ENCODE results near the gene SPTAN1.

SPTAN1 gene

GRCh38 chr9:128600099-128600498, 47.7 kb downstream of the SPTAN1 start:
- DNase-seq (ENCODE audit: low read depth), result no peak

- no peak for DNase-seq (ENCODE audit: low read depth)
Measured at GRCh38 chr9:128603697-128604096, 51.3 kb downstream of the SPTAN1 start.

- peak; percentile 40 for DNase-seq (ENCODE audit: low read depth)
Measured at GRCh38 chr9:128607642-128608350, 55.4 kb downstream of the SPTAN1 start.

- no peak for DNase-seq (ENCODE audit: low read depth)
Measured at GRCh38 chr9:128610897-128611296, 58.5 kb downstream of the SPTAN1 start.

- DNase-seq (ENCODE audit: low read depth), result no peak
Measured at GRCh38 chr9:128611600-128612394, 59.4 kb downstream of the SPTAN1 start.

GRCh38 chr9:128614728-128615127, 62.3 kb downstream of the SPTAN1 start:
- DNase-seq (ENCODE audit: low read depth), result no peak

GRCh38 chr9:128615571-128615970, 63.2 kb downstream of the SPTAN1 start:
- DNase-seq (ENCODE audit: low read depth), result no peak

- no peak for DNase-seq (ENCODE audit: low read depth)
Measured at GRCh38 chr9:128617943-128618342, 65.6 kb downstream of the SPTAN1 start.

- DNase-seq (ENCODE audit: low read depth), result no peak
Measured at GRCh38 chr9:128619127-128619526, 66.7 kb downstream of the SPTAN1 start.

- no peak for DNase-seq (ENCODE audit: low read depth)
Measured at GRCh38 chr9:128619779-128620178, 67.4 kb downstream of the SPTAN1 start.

GRCh38 chr9:128621730-128622455, 69.5 kb downstream of the SPTAN1 start:
- no peak for DNase-seq (ENCODE audit: low read depth)

GRCh38 chr9:128624566-128624965, 72.2 kb downstream of the SPTAN1 start:
- no peak for DNase-seq (ENCODE audit: low read depth)

- no peak for DNase-seq (ENCODE audit: low read depth)
Measured at GRCh38 chr9:128625391-128626146, 73.2 kb downstream of the SPTAN1 start.

- no peak for DNase-seq (ENCODE audit: low read depth)
Measured at GRCh38 chr9:128626181-128626580, 73.8 kb downstream of the SPTAN1 start.

GRCh38 chr9:128627127-128627715, 74.8 kb downstream of the SPTAN1 start:
- DNase-seq (ENCODE audit: low read depth), result no peak

- no peak for DNase-seq (ENCODE audit: low read depth)
Measured at GRCh38 chr9:128627906-128628305, 75.5 kb downstream of the SPTAN1 start.

- DNase-seq (ENCODE audit: low read depth), result no peak
Measured at GRCh38 chr9:128628471-128629048, 76.2 kb downstream of the SPTAN1 start.

GRCh38 chr9:128629136-128629535, 76.7 kb downstream of the SPTAN1 start:
- DNase-seq (ENCODE audit: low read depth), result no peak

GRCh38 chr9:128629852-128630545, 77.6 kb downstream of the SPTAN1 start:
- no peak for DNase-seq (ENCODE audit: low read depth)

- no peak for DNase-seq (ENCODE audit: low read depth)
Measured at GRCh38 chr9:128631636-128632035, 79.2 kb downstream of the SPTAN1 start.

- DNase-seq (ENCODE audit: low read depth), result no peak
Measured at GRCh38 chr9:128632066-128632465, 79.7 kb downstream of the SPTAN1 start.
